SU-DHL-6 (cell line): ENCODE measurements around the gene RAD51B.

Source experiments
- H2AFZ ChIP-seq: fragments of 200-600 bp; sonication (generic); 2 replicates; pipeline ENCODE4 v1.6.1; 2014; ENCODE audit warnings: low read depth, mild to moderate bottlenecking, moderate library complexity, mixed read lengths, antibody characterized with exemption, low read length; ENCODE audit not compliant: severe bottlenecking
- H3F3A ChIP-seq: fragments of 200-600 bp; shearing (Covaris generic); 2 replicates; pipeline ENCODE4 v1.6.0; 2016; ENCODE audit warnings: antibody characterized with exemption, mild to moderate bottlenecking; ENCODE audit not compliant: insufficient read depth
- H3K27ac ChIP-seq: fragments of 200-600 bp; sonication (generic); 2 replicates; pipeline ENCODE4 v1.5.1; 2016; ENCODE audit warnings: low read depth, mild to moderate bottlenecking, low read length, moderate library complexity, mixed read lengths
- H3K27me3 ChIP-seq: fragments of 200-600 bp; sonication (generic), shearing (Covaris generic); 2 replicates; pipeline ENCODE4 v1.6.0; 2014; ENCODE audit warnings: mild to moderate bottlenecking, low read length
- H3K36me3 ChIP-seq: fragments of 200-600 bp; sonication (generic); 2 replicates; pipeline ENCODE4 v1.6.1; 2014; ENCODE audit warnings: mild to moderate bottlenecking, low read length, mixed read lengths
- H3K4me2 ChIP-seq: fragments of 300-600, 200-600 bp; shearing (Covaris generic), sonication (generic); 2 replicates; pipeline ENCODE4 v1.6.0; 2014; ENCODE audit warnings: low read length, low read depth, mild to moderate bottlenecking; ENCODE audit not compliant: poor library complexity, severe bottlenecking
- H3K4me3 ChIP-seq: fragments of 200-600 bp; sonication (generic); 2 replicates; pipeline ENCODE4 v1.5.1; 2014; ENCODE audit warnings: antibody characterized with exemption, low read length, mild to moderate bottlenecking, mixed read lengths; ENCODE audit not compliant: insufficient read depth, poor library complexity, severe bottlenecking
- H3K79me2 ChIP-seq: fragments of 200-600 bp; sonication (generic); 2 replicates; pipeline ENCODE4 v1.6.1; 2014; ENCODE audit warnings: mild to moderate bottlenecking, low read length, moderate library complexity; ENCODE audit not compliant: insufficient read depth
- H3K9ac ChIP-seq: fragments of 200-600 bp; sonication (generic); 2 replicates; pipeline ENCODE4 v1.7.0; 2014; ENCODE audit warnings: mild to moderate bottlenecking, low read length
- H3K9me2 ChIP-seq: fragments of 200-600 bp; sonication (generic); replicated peaks from 2 replicates; pipeline ENCODE4 v1.6.1; 2014; ENCODE audit warnings: low read length; ENCODE audit not compliant: insufficient read depth
- H3K9me3 ChIP-seq: fragments of 200-600 bp; sonication (generic); 2 replicates; pipeline ENCODE4 v1.6.1; 2014; ENCODE audit warnings: low read length, mixed read lengths; ENCODE audit not compliant: insufficient read depth
- H4K20me1 ChIP-seq: fragments of 200-600 bp; sonication (generic); 2 replicates; pipeline ENCODE4 v1.6.1; 2014; ENCODE audit warnings: low read depth, mild to moderate bottlenecking, antibody characterized with exemption, low read length, moderate library complexity, mixed read lengths
- CTCF ChIP-seq: fragments of 200-600 bp; sonication (generic); IDR thresholded peaks from one replicate; pipeline ENCODE4 v1.5.1; 2017; ENCODE audit warnings: antibody characterized with exemption, mild to moderate bottlenecking, low read length, moderate library complexity; ENCODE audit not compliant: insufficient read depth, poor library complexity, severe bottlenecking
- EZH2phosphoT487 ChIP-seq: fragments of 200-600 bp; sonication (generic), shearing (Covaris generic); conservative IDR thresholded peaks from 2 replicates; pipeline ENCODE4 v1.6.1; 2018; ENCODE audit warnings: mild to moderate bottlenecking, antibody characterized with exemption, low read length, moderate library complexity, mixed read lengths

Gene RAD51B

GRCh38 chr14:67999290-67999689 lies 179.7 kb downstream of the RAD51B start:
- no peaks in the 10 kb centered on the region for H3K79me2 ChIP-seq
- no peak overlapping the region for H3K9ac ChIP-seq
- H3F3A ChIP-seq = no peaks in the 10 kb centered on the region
- no peaks in the 10 kb centered on the region for H4K20me1 ChIP-seq
- H3K4me2 ChIP-seq = no peak overlapping the region
- H3K27ac ChIP-seq = no peak overlapping the region
- no peak for TF ChIP-seq CTCF
- no peak for TF ChIP-seq EZH2phosphoT487
- H2AFZ ChIP-seq = no peak overlapping the region
- no peaks in the 10 kb centered on the region for H3K36me3 ChIP-seq
- H3K4me3 ChIP-seq = no peak overlapping the region
- H3K9me2 ChIP-seq = no peaks in the 10 kb centered on the region
- H3K27me3 ChIP-seq = no peaks in the 10 kb centered on the region
- no peaks in the 10 kb centered on the region for H3K9me3 ChIP-seq

DNA sequence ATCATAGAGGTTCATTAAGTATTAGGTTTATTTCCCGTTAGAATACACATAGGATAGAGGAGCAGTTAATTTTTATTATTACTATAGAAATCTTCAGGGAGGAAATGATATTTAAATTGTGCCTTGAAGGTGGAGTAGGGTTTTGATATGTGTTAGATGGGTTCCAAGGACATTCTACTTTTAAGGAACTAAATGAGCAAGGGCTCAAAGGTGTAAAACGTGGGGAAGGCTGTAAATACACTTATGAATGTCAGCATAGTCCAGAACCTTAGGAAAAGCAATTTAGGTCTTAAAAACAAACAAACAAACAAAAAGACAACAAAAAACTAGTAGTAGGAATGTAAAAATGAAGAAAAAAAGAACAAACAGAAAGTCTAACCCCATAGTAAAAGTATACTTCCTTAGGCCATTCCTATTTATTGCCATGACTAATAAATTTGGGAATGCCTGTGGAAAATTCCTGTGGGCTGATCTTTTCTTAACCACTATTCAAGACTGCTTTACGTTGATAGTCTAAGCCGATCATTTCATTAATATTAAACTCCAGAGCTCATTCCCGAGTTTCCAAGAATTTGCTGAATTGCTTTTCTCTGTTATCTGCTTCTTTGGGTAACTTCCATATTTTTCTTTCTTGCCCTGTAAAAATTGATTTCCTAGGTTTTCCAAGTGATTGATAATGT lies 180.3 kb downstream of the RAD51B start:
- Histone ChIP-seq H3K79me2 (no peaks in the 10 kb centered on the region), H3F3A (no peaks in the 10 kb centered on the region), H4K20me1 (no peaks in the 10 kb centered on the region), H3K27me3 (no peaks in the 10 kb centered on the region), H3K4me3 (no peak overlapping the region), H3K27ac (no peak overlapping the region), H3K4me2 (no peak overlapping the region), H3K9me2 (no peaks in the 10 kb centered on the region), H2AFZ (no peak overlapping the region), H3K9me3 (no peaks in the 10 kb centered on the region), H3K9ac (no peak overlapping the region), H3K36me3 (no peaks in the 10 kb centered on the region)
- TF ChIP-seq EZH2phosphoT487 (no peak), CTCF (no peak)

- Histone ChIP-seq H3K36me3 (no peaks in the 10 kb centered on the region), H3K9me2 (no peaks in the 10 kb centered on the region), H4K20me1 (no peaks in the 10 kb centered on the region), H3K27ac (no peak overlapping the region), H3K4me3 (no peak overlapping the region), H3K9ac (no peak overlapping the region), H3K27me3 (no peaks in the 10 kb centered on the region), H2AFZ (no peak overlapping the region), H3K9me3 (no peaks in the 10 kb centered on the region), H3K79me2 (no peaks in the 10 kb centered on the region), H3F3A (no peaks in the 10 kb centered on the region), H3K4me2 (no peak overlapping the region)
- TF ChIP-seq EZH2phosphoT487 (no peak), CTCF (no peak)
Observed at GRCh38 chr14:68000511-68000910, 180.9 kb downstream of the RAD51B start.
